NCI-H748 (cell line): ENCODE results near the gene AGK.

Source experiments
- DNase-seq: peaks from one replicate; lab custom pipeline; 2025; ENCODE audit not compliant: unreplicated experiment; lab: John Stamatoyannopoulos, UW

Gene AGK

DNA sequence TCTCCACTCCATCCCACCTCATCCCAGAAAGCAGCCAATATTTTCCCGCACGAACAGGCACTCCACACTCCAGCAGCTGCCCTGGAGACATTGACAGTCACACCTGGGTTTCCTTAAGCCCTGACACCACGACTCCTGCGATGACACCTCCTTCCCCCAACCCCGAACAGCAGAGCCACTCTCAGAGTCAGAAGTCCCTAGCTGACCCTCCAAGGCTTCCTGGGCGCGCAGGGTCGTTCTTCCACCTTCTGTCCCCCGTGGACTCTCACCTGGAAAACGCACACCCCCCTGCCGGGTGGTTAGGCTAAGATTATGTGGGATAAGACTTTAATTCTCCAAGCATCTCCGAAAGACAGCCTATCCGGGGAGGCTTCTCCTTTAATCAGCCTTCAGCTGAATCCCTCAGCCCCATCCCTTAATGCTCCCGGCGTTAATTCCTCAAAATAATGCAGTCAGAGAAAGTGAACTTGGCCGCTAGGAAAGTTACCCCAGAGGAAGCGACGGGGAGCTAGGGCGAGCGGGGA is 149.7 kb downstream of the AGK start:
- DNase-seq, result peak; percentile 39

DNA sequence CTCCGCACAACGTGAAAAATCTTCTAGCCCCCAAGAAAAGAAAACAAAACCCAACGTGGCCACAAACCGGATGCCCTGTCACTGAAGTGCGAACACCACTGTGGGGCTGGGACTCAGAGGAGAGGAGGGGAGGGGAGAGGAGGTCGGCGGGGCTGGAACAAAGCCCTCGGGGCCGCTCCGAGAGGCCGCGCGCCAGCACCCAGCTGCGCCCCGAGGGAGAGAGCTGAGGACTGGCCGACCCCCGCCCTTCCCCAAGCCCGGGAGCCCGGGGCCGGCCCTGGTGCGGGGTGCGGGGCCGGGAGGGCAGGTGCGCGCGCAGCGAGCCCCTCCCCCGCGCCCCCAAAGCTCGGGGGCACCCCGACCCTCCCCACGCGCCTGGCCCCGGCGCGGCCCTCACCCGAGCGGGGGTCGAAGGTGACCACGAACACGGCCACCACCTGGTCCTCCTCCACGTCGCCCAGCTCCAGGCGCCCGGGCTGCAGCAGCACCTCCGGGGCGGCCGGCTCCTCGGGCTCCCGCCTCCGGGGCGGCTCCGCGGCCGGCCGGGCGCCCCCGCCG is 150.4 kb downstream of the AGK start:
- DNase-seq, result peak; percentile 73

DNA sequence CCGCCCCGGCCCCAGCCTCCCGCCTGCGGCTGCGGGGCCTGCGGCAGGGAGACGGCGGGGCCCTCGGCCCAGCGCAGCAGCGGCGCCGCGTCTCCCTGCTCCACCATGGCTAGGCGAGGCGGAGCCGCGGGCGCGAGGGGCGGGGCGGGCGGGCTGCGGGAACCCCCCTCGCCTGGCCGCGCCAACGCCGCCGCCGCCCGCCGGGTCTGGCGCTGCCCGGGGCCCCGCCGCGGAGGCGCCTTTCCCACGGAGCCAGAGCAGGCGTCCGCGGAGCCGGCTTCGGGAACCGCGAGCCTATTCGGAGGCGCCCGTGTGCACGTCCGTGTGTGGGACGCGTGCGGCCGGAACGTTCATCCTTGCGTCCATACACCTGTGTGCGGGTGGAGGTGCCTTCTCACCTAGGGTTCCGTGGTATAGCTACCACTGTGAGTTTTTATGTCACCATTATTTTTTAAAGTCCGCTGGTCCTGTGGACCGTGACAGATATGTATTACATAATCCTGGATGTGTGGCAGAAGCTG is 150.9 kb downstream of the AGK start, which contains the start of gene DENND11:
Gene DENND11 (minus strand): TSS at position 120 of the 521 bp plus-strand sequence. CDS start 13 bp downstream, at position 107.
- DNase-seq, result peak; percentile 80

DNA sequence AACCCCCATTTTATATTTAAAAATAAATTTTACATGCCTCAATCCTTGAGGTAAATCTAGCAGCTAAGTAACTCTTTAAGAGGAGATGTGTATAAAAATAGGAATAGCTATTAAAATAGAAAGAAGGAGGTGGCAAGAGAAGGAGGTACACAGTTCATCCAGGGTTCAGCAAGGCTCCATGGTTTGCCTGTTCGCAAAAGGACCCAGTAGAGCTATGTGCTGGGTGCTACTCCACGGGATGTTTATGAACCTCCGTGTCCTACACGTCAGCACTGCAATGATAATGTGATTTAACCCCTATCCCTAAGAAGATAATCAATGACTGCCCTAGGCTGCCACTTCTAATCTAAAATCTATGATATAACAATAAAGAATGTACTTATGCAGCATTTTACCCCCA is 151.7 kb downstream of the AGK start:
- no peak for DNase-seq

DNA sequence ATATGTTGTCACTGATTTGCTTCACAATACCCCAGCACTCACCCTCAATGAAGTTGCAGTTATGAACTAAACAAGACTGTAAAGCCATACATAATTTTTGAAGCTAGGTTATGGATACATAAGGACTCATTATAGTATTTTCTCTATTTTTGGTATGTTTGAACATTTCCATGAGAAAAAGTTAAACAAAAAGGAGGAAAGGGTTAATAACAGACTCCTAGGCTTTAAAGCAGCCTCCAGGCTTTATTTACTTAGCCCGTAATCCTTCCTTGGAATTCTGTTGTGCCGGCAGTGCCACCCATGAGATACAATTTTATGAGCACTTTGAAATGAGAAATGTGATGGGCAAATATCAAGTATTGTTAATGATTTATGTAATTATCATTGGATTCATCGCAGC is 152.9 kb downstream of the AGK start:
- no peak for DNase-seq

DNA sequence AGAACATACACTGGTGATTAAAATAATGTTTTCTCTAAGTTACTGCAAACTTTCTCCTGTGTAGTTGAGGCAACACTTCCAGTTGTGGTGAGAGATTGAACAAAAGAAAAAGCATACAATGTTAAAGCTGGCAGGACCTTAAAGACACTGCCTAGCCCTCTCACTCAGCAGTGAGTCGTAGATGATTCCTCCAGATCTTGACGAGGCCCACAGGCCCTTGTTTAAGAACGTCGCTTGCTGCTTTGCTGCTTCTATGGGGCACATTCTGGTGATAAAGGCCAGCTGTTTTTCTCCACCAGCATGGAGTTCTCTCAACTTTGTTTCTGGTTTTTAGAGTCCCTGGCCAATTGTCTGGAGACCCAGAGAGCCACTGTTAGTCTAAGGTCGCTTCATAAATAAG is 153.5 kb downstream of the AGK start:
- no peak for DNase-seq
